GM23248 (cell line): ENCODE data around the gene FMNL3. TPM values are rescaled to one million over a fixed set of nuclear protein-coding genes. Genes with fewer than 3 reads are reported as not detected.

Experiments
- DNase-seq: peaks from one replicate; pipeline ENCODE4 v3.0.0-alpha.2; 2015
- H2AFZ ChIP-seq: fragments of 200-600 bp; sonication (generic); 2 replicates; pipeline ENCODE4 v1.6.1; 2016; ENCODE audit warnings: antibody characterized with exemption
- H3F3A ChIP-seq: fragments of 200-600 bp; sonication (generic); 2 replicates; pipeline ENCODE4 v1.6.1; 2016; ENCODE audit warnings: mild to moderate bottlenecking, antibody characterized with exemption, mixed run types; ENCODE audit not compliant: insufficient read depth
- H3K27ac ChIP-seq: fragments of 200-600 bp; sonication (generic); 2 replicates; pipeline ENCODE4 v1.5.1; 2016; ENCODE audit warnings: mild to moderate bottlenecking
- H3K27me3 ChIP-seq: fragments of 200-600 bp; sonication (generic); replicated peaks from 2 replicates; pipeline ENCODE4 v1.6.1; 2016; ENCODE audit warnings: mild to moderate bottlenecking; ENCODE audit not compliant: insufficient read depth
- H3K36me3 ChIP-seq: fragments of 200-600 bp; sonication (generic); 2 replicates; pipeline ENCODE4 v1.6.1; 2016; ENCODE audit warnings: low read depth, mild to moderate bottlenecking
- H3K4me1 ChIP-seq: fragments of 200-600 bp; sonication (generic); 2 replicates; pipeline ENCODE4 v1.6.1; 2016; ENCODE audit warnings: mild to moderate bottlenecking; ENCODE audit not compliant: insufficient read depth
- H3K4me2 ChIP-seq: fragments of 200-600 bp; sonication (generic); one replicate; pipeline ENCODE4 v1.6.1; 2016; ENCODE audit warnings: mild to moderate bottlenecking; ENCODE audit not compliant: unreplicated experiment
- H3K4me3 ChIP-seq: fragments of 200-600 bp; sonication (generic); 2 replicates; pipeline ENCODE4 v1.5.1; 2016; ENCODE audit warnings: mild to moderate bottlenecking
- H3K79me2 ChIP-seq: fragments of 200-600 bp; sonication (generic); 2 replicates; pipeline ENCODE4 v1.6.1; 2016; ENCODE audit warnings: mild to moderate bottlenecking; ENCODE audit not compliant: insufficient read depth
- H3K9ac ChIP-seq: fragments of 200-600 bp; sonication (generic); 2 replicates; pipeline ENCODE4 v1.6.1; 2016; ENCODE audit warnings: mild to moderate bottlenecking
- H3K9me2 ChIP-seq: fragments of 200-600 bp; sonication (generic); 2 replicates; pipeline ENCODE4 v1.6.1; 2016; ENCODE audit warnings: mixed run types, mild to moderate bottlenecking, moderate library complexity; ENCODE audit not compliant: insufficient read depth
- H3K9me3 ChIP-seq: fragments of 200-600 bp; sonication (generic); one replicate; pipeline ENCODE4 v1.6.1; 2017; ENCODE audit warnings: low read depth
- H4K20me1 ChIP-seq: fragments of 200-600 bp; sonication (generic); 2 replicates; pipeline ENCODE4 v1.6.0; 2016; ENCODE audit not compliant: insufficient read depth
- EZH2 ChIP-seq: fragments of 200-600 bp; sonication (generic); IDR thresholded peaks from 2 replicates; pipeline ENCODE4 v1.6.1; 2018; ENCODE audit warnings: antibody characterized with exemption, mild to moderate bottlenecking; ENCODE audit not compliant: insufficient read depth, poor library complexity, severe bottlenecking
- EZH2phosphoT487 ChIP-seq: fragments of 200-600 bp; sonication (generic); IDR thresholded peaks from 2 replicates; pipeline ENCODE4 v1.6.1; 2018; ENCODE audit warnings: antibody characterized with exemption, moderate library complexity, mild to moderate bottlenecking, low read depth; ENCODE audit not compliant: insufficient read depth
- WGBS, 2 experiments: methylation state at CpG; one replicate each; pipeline ENCODE4 v1.1.6; 2015 to 2017; ENCODE audit warnings: low lambda C conversion rate in 2 of 2, low coverage in 1 of 2; ENCODE audit errors: missing lambda C conversion rate in 2 of 2; 5-methylcytosine and 5-hydroxymethylcytosine counted together
- in situ Hi-C: fragments of 300-500 bp; cut with MboI; formaldehyde crosslinking; loops from 2 replicates; pipeline ENCODE4 v1.15.0; 2020
- polyA plus RNA-seq: library from polyadenylated mRNA; unstranded; fragments of >200 nt; fragmentation: Nextera tagmentation; extraction: Ambion mirVana; gene quantifications from 2 replicates; pipeline ENCODE4 v1.2.1, GENCODE V29; 2016
- total RNA-seq: library from RNA; depleted of rRNA; stranded (reverse); fragments of >200 nt; shearing (Covaris generic); gene quantifications from 2 replicates; pipeline ENCODE4 v1.2.3, GENCODE V29; 2014

FMNL3 gene
- total and polyA plus RNA-seq, 2 experiments from 2014 or later, result 7.9 to 24.0 TPM

DNA sequence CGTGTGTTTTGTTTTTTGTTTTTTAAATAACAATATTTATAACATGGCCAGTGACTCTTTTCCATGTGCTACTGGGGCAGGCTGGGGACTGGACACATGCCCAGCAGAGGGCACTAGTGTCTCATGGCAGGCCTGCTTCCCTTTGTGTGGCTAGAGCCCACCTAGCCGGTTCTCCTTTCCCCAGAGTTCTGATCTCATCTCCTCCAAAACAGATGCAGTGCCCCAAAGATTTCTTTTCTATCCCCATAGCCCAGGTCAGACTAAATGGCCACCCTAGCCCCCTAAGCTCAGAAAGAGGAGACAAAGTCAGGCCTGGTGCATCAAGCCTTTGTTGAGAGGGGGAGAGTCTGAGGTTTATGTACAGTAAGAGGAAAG, 62.6 kb downstream of the FMNL3 start:
- H4K20me1 ChIP-seq, result no peaks in the 10 kb centered on the region
- WGBS, 2 experiments, result 0 to 16% methylated on average over 2 of the region's 2 CpGs
- H3K27ac ChIP-seq, result no peak overlapping the region
- H3K79me2 ChIP-seq, result no peaks in the 10 kb centered on the region
- H3K4me1 ChIP-seq, result no peaks in the 10 kb centered on the region
- H3K27me3 ChIP-seq, result no peaks in the 10 kb centered on the region
- no peak overlapping the region for H3K4me2 ChIP-seq
- DNase-seq, result peak; percentile 85
- H3F3A ChIP-seq, result 0 out of 2 replicates have a peak, but pooled peaks cover 4% of the 10 kb centered on the region
- H3K4me3 ChIP-seq, result no peak overlapping the region
- peak overlapping the region; percentile 43; the same call in 1 of the 2 replicates for H3K9ac ChIP-seq
- in situ Hi-C loops, result loop anchor here (5.0 kb wide), 1 partner anchor 68 kb away; no protein-coding TSS in a partner anchor
- H3K9me3 ChIP-seq, result no peaks in the 10 kb centered on the region
- H3K9me2 ChIP-seq, result no peaks in the 10 kb centered on the region
- no peaks in the 10 kb centered on the region; the same call in 1 of the 2 replicates for H3K36me3 ChIP-seq
- no peak for TF ChIP-seq EZH2phosphoT487
- no peak for TF ChIP-seq EZH2
- H2AFZ ChIP-seq, result no peak overlapping the region

DNA sequence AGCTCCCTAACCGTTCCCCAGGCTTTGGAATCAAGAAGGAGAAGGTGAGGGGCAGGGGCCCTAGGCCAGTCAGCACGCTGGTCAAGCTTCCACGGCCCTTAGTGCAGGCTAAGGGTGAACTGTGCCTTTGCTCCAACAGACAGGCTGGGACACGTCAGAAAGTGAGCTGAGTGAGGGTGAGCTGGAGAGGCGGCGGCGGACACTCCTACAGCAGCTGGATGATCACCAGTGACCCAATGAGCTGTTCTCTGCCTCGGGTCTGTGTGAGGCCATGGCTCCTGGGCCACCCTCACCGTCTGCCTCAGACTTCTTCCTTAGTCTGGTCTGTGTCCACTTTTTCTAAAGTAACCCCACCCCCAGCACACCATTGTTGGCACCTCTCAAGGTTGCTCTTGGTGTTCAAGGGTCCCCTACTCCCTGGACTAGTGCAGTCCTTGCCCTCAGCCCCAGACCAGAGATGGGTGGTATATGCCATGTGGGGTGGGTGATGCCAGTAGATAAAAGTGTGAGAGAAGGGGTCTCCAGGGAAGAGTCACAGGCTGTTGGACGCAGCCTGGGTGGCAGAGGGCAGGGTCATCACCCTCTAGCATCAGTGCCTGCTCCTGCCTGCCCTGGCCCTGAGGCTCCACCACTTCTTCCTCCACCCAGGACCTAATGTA, 63.1 kb downstream of the FMNL3 start:
- H3K79me2 ChIP-seq, result no peaks in the 10 kb centered on the region
- H3K9ac ChIP-seq, result peak overlapping the region; percentile 43; the same call in 1 of the 2 replicates
- no peak overlapping the region for H3K27ac ChIP-seq
- H4K20me1 ChIP-seq, result no peaks in the 10 kb centered on the region
- no peak overlapping the region for H3K4me2 ChIP-seq
- H3F3A ChIP-seq, result 0 out of 2 replicates have a peak, but pooled peaks cover 4% of the 10 kb centered on the region
- no peak overlapping the region for H3K4me3 ChIP-seq
- no peak overlapping the region for H2AFZ ChIP-seq
- H3K36me3 ChIP-seq, result no peaks in the 10 kb centered on the region
- no peak for DNase-seq
- H3K27me3 ChIP-seq, result no peaks in the 10 kb centered on the region
- in situ Hi-C loops, result loop anchor here (5.0 kb wide), 1 partner anchor 68 kb away; no protein-coding TSS in a partner anchor
- TF ChIP-seq EZH2phosphoT487 (no peak), EZH2 (no peak)
- H3K4me1 ChIP-seq, result no peaks in the 10 kb centered on the region
- WGBS, 2 experiments, result 70% methylated on average over 10 of the region's 10 CpGs
- H3K9me2 ChIP-seq, result no peaks in the 10 kb centered on the region
- no peaks in the 10 kb centered on the region for H3K9me3 ChIP-seq

DNA sequence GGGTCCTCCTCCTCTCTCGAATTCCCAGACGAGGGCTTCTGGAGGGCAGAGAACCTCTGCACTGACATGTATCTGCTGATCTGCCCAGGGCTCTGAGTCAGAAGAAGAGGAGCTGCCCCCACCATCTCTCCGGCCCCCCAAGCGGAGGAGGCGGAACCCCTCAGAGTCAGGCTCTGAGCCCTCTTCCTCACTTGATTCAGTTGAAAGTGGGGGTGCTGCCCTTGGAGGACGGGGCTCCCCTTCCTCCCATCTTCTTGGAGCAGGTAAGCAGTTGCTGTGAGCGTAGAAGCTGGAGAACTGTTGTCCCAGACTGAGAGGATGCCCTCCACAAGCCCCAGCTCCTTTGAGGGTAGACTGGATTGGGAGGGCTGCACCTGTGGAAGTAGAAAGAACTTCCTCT, 64.1 kb downstream of the FMNL3 start:
- Histone ChIP-seq H3K4me3 (no peak overlapping the region), H3K9ac (no peak overlapping the region)
- in situ Hi-C loops, result loop anchor here (5.0 kb wide), 1 partner anchor 69 kb away; no protein-coding TSS in a partner anchor

DNA sequence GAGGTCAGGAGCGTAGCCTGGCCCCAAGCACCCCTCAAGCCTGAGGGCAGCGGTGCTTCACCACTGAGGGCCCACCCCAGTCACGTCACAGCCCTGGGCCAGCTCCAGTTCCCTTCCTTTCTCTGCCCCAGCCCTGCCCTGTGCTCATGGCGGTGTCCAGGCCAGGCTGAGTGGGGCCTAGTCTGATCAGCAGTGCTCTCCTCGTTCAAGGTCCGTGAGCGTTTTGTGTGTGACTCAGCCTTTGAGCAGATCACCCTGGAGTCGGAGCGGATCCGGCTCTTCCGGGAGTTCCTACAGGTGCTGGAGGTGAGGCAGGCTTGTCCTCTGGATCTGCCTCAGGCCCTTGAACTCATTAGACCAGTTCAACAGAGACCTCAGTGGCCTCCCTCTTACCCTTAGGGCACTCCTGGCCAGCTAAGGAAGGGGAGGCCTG, 64.8 kb downstream of the FMNL3 start:
- Histone ChIP-seq H3K79me2 (no peaks in the 10 kb centered on the region), H3K4me3 (no peak overlapping the region), H3K4me2 (no peak overlapping the region), H3K27ac (no peak overlapping the region), H3K36me3 (no peaks in the 10 kb centered on the region; the same call in 1 of the 2 replicates), H3K4me1 (no peaks in the 10 kb centered on the region), H3K9me2 (no peaks in the 10 kb centered on the region), H3F3A (0 out of 2 replicates have a peak, but pooled peaks cover 4% of the 10 kb centered on the region), H3K9me3 (no peaks in the 10 kb centered on the region), H3K9ac (no peak overlapping the region), H3K27me3 (no peaks in the 10 kb centered on the region), H2AFZ (no peak overlapping the region), H4K20me1 (no peaks in the 10 kb centered on the region)
- no peak for TF ChIP-seq EZH2
- no peak for TF ChIP-seq EZH2phosphoT487
- in situ Hi-C loops, result loop anchor here (5.0 kb wide), 1 partner anchor 70 kb away; no protein-coding TSS in a partner anchor
- WGBS, 2 experiments, result 89 to 92% methylated on average over 11 of the region's 11 CpGs
- DNase-seq, result no peak

More for the DNA sequence above, 64.1 kb downstream of the FMNL3 start:
- WGBS, 2 experiments, result 88% methylated on average over 7 of the region's 7 CpGs
- H3K9me2 ChIP-seq, result no peaks in the 10 kb centered on the region
- no peak overlapping the region for H2AFZ ChIP-seq
- H3K27ac ChIP-seq, result no peak overlapping the region
- H4K20me1 ChIP-seq, result no peaks in the 10 kb centered on the region
- DNase-seq, result no peak
- H3K9me3 ChIP-seq, result no peaks in the 10 kb centered on the region
- no peak overlapping the region for H3K4me2 ChIP-seq
- H3K27me3 ChIP-seq, result no peaks in the 10 kb centered on the region
- TF ChIP-seq EZH2phosphoT487 (no peak), EZH2 (no peak)
- 0 out of 2 replicates have a peak, but pooled peaks cover 4% of the 10 kb centered on the region for H3F3A ChIP-seq
- no peaks in the 10 kb centered on the region for H3K79me2 ChIP-seq
- H3K36me3 ChIP-seq, result no peaks in the 10 kb centered on the region; the same call in 1 of the 2 replicates
- no peaks in the 10 kb centered on the region for H3K4me1 ChIP-seq
